HT1080 (cell line): ENCODE measurements around the gene STUB1. TPM values are rescaled to one million over a fixed set of nuclear protein-coding genes. Genes with fewer than 3 reads are reported as not detected.

Experiments used
- DNase-seq: peaks from one replicate; pipeline ENCODE4 v3.0.0-alpha.2; 2015; ENCODE audit warnings: low read depth
- total RNA-seq: library from RNA; depleted of rRNA; stranded (reverse); fragments of >200 nt; shearing (Covaris generic); gene quantifications from 2 replicates; pipeline ENCODE4 v1.2.3, GENCODE V29; 2014

The STUB1 gene
- total RNA-seq, 1 experiment from 2014 or later = 208 TPM

DNA sequence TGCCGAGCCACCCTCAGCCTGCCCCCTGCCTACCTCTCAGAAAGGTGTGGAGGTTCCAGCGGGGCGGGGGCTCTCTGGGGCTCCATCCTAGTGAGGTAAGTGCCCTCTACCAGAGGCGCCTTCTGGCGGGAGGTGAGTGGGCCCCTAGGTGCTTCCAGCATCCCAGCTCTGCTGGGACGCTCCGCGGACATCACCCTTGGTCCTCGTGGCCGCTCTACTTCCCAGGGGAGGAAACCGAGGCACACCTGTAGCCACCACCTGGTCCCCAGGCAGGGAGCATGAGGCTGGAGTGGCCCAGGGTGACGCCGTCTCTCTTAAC lies 37.2 kb upstream of the STUB1 start:
- no peak for DNase-seq

DNA sequence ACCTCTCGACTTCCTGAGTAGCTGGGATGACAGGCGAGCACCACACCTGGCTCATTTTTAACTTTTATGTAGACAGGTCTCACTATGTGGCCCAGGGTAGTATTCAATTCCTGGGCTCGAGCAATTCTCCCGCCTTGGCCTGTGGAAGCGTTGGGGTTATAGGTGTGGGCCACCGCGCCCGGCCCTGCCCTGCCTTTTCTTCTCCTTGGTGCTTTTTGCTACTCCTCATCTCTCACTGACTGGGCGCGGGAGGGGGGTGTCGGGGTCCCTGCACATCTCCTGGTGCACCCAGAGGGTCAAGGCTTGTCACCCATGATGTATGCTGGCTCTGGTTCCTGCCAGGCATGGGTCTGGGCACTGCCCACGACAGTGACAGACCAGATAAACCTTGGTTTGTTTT lies 35.7 kb upstream of the STUB1 start:
- DNase-seq = no peak

DNA sequence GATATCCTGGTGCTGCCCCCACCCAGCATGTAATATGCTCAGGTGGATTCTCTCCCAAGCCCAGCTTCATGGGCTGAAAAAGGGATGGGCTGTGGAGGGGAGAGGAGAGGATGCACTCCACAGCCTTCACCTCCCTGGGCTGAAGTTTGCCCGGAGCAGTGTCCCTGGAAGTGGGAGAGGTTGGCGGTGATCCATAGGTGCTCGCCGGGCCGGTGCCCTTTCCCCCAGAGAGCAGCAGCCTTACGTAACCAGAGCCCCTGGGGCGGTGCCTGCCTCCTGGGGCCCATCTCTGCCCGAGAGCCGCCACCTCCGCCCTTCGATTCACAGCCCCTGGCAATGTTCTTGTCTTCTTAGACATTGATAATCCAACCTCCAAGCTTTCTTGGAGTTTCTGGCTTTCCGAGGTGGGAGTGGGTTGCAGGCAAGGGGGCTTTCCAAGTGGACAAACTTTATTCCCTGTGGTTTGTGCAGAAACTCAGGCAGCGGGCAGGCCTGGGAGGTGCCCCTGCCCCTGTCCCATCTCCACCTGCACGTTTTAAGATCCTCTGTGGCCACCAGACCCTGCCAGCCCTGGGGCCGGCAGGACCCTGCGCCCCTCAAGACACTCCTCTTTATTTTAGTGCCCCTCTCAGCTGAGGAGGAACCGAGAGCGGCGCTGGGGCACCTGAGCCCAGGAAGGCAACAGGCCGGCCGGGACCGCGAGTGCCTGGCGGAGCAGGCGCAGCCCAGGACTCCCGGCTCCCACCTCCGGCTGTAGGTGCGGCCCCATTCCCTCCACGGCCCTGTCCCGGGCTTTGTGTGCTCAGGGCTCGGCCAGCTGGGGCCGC lies 34.1 kb upstream of the STUB1 start:
- DNase-seq = no peak

DNA sequence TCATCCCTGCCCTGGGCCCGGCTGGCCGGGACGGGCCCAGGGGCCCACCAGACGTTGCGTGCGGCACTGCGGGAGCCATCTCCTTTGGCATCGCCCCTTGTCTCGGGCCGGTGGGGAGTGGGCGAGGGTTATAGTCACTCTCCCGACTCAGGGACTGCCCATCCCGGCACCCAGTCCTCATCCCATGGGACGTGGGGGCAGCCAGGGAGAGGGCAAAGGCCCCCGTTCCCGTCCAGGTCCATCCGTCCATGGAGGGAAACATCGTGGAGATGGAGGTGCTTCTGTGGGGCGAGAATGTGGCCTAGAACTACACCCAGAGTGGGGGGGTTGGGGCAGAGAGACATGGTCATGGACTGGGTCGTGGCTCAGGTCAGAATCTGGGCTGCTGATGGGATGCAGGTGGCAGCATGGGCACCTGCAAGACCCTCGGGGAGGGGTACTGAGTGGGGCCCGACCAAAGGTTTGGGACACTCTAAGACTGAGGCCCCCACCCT lies 33.5 kb upstream of the STUB1 start:
- DNase-seq = no peak

DNA sequence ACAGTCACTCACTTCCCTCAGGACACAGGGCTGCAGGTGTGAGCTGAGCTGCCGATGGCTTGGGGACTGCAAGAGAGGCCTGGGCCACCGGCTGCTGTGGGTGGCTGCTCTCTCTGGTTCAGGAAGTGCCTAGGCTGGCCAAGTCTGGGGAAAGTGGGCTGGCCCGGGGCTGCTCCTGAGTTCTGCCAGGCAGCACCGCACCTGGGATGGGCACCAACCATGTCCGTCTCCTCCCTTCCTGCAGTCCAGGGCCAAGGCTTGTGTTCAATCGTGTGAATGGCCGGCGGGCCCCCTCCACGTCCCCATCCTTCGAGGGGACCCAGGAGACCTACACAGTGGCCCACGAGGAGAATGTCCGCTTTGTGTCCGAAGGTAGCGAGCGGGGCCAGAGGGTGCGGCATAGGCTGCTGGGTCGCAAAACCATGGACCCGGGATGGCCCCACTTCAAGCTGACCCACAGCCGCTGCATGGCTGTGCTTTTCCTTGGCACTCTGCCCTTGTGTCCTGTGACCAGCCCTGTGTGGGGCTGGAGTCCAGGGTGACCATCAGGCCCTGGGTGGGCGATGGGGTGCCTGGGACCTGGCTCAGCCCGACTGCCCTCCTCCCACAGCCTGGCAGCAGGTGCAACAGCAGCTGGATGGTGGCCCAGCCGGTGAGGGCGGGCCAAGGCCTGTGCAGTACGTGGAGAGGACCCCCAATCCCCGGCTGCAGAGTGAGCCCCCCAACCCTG lies 32.9 kb upstream of the STUB1 start:
- no peak for DNase-seq

DNA sequence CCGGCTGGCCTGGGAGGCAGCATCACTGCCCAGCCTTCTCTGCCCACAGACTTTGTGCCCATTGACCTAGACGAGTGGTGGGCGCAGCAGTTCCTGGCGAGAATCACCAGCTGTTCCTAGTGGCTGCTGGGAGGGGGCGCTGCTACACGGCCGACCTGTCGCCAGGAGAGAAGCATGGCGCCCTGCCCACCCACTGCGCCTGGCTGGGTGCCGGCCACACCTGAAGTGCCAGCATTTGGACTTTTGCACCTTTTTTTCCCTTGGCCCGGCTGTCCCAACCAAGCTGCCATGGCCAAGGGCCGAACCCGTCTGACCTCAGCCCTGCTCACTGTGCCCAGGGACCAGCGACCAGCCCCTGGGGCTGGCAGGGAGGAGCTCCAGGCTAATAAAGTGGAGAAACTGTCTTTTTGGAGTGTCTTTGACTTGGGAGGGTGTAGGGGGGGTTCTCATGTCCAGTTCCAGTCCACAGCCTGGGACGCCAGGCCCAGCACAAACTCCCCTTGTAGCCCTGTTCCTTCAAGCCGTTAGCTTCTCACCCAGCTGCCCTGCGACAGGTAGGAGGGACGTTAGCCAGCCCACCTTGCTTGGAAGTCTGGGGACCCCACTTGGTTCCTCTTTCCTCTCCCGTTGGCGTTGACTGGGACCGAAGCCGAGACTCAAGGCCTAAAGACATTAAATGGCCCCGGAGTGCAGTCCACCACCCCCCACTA lies 32.0 kb upstream of the STUB1 start:
- peak; percentile 54 for DNase-seq

DNA sequence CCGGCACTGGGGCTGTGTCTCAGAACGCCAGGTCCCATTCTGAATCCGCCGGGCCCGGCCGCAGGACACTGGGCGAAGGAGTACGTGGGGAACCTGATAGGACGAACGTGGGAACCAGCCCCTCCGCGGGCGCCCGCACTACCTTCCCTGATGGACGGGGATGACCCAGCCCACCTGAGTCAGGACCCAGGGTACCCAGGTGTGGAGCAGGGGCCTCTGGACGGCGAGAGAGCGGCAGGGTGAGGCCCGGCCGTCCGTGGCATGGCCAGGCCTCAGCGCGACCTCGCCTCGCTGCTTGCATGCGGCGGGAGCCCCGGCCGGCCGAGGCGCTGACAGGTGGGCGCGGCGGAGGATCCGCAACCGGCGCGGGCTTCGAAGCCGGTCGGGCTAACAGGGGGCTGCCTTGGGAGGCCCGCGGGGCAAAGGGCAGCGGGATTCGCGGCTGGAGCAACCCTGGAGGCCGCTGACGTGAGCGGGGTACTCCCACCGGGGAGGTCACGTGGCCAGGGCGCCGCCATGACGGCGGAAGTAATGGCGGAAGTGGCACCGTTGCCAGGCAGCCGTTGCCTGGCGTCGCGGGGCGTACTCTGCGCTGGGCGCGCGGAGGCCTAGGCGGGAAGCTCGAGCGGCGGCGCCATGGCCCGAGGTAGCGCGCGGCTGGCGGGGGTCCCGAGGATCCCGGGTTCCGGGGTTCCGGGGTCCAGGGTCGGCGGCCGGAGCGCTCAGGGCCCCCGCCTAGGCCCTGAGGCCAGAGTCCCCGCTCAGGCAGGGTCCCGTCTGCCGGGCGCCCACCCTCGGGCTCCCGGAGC lies 31.2 kb upstream of the STUB1 start, which contains the start of gene WDR90:
Gene WDR90 (plus strand): TSS at position 585 of the 809 bp plus-strand sequence. CDS start 52 bp downstream, at position 637.
- DNase-seq = peak; percentile 88

DNA sequence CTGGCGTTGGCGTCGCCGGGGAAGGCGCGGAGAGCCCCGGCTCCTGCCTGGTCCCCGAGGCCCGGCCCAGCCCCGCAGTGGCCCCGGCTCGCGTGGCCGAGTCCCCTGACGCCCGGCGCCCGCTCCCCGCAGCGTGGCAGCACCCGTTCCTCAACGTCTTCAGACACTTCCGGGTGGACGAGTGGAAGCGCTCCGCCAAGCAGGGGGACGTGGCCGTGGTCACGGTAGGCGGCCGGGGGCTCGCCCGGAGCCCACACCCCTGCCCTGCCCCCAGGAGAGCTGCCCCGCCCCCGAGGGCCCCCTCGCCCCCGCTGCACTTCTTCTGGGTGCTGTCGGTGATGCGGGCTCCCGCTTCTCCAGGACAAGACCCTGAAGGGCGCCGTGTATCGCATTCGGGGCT lies 30.6 kb upstream of the STUB1 start:
- DNase-seq = no peak

DNA sequence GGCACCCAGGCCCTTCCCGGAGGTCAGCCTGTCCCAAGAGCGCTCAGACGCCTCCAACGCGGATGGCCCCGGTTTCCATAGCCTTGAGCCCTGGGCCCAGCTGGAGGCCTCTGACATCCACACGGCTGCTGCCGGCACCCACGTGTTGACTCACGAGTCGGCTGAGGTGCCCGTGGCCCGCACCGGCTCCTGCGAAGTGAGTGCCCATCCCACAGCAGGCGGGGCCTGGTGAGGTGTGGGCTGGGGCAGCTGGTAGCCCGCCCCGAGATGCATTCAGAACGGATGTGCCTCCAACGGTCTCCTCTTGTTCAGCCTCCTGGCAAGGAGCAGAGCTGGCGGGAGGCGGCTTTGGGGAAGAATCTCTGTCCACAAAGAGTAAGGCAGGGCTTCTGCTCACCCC lies 28.4 kb upstream of the STUB1 start:
- DNase-seq = no peak

DNA sequence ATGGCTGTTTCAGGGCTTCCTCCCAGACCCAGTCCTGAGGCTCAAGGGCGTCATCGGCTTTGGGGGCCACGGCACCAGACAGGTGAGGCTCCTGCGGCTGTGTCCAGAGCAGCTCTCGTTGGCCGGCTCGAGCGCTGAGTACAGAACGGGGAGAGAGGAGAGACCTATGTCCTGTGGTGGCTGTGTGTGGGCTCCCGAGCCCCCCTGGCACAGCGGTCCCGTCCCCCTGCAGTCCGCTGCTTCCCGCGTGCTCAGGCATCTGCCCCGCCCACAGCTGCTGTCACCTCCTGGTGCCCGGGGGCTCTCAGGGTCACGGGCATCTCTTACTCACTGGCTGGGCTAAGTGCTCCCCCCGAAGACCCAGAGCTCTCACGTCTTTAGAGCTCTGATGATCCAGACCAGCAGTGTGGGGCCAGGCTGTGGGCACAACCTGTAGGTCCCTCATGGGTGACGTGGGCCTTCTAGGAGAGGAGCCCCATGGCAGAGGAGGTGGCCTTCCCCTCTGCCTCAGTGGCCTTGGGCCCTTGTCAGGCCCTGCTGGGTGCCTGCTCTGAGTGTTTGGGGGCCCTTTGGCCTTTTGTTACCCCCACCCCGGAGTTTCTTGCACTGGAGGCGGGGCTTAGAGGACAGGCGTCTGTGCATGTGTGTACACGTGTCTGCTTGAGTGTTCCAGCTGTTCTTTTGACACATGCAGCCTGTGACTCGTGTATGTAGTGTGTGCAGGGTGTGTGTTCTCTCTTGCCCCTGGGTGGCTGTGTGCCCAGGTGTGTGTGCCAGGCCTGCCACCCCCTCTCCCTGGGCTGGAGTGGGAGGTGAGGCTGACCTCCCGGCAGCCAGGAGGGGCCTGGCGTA lies 27.5 kb upstream of the STUB1 start:
- DNase-seq = no peak

DNA sequence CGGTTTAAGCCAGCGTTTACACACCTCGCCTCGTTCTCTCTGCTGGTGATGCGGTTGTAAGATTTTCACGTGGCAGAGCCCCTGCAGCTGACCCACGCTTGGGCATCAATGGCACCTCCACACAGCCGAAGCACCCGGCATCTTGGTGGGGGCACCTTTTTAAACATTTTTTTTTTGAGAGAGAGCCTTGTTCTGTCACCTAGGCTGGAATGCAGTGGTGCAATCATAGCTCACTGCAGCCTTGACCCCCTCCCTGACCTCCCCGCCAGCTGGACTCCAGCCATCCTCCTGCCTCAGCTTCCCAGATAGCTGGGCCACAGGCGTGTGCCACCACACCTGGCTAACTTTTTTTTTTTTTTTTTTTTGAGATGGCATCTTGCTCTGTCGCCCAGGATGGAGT lies 26.2 kb upstream of the STUB1 start:
- no peak for DNase-seq

DNA sequence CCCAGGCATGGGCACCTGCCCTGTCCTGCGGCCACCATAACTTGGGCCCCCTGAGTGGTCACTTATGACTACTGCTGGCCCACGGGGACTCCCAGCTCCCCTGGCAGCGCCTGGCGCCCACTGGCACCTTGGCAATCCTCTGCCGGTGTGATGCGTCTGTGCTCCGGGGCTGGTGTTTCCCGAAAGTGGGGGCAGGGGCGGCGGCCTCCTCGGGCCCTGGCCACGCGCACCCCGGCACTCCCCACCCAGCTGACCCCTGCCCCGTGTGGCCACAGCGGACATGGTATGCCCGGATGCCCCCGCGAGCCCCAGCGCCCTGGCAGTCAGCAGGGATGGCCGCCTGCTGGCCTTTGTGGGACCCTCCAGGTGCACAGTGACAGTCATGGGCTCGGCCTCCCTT lies 22.7 kb upstream of the STUB1 start:
- DNase-seq = no peak

DNA sequence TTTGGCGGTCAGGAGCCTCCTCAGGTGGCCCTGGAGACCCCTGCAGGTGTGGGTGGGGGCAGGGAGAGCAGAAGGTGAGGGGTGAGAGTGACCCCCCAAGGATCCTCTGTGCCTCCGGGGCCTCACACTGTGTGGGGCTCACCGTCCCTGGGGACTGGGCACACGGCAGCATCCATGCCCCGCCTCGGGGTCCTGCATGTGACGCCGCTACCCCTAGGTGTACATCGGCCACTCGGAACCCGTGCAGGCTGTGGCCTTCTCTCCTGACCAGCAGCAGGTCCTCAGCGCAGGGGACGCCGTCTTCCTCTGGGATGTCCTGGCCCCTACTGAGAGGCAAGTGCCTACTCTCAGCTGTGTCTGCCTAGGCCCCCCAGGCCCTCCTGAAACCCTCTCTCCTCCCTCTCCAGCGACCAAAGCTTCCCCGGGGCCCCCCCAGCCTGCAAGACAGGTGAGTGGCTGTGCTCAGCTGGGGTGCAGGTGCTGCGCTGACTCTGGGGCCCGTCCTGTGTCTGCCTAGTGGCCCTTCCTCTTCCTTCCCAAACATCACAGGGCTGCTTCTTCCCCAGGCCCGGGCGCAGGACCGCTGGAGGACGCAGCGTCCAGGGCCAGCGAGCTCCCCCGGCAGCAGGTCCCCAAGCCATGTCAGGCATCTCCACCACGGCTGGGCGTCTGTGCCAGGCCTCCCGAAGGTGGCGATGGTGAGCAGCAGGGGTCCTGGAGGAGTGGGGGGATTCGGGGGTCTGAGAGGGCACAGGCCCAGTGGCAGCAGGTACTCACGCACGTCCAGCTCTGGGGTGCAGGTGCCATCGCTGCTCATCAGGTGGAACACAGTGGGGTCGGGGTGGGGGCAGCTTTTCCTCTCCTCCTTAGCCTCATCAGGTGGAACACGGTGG lies 21.3 kb upstream of the STUB1 start:
- DNase-seq = no peak

DNA sequence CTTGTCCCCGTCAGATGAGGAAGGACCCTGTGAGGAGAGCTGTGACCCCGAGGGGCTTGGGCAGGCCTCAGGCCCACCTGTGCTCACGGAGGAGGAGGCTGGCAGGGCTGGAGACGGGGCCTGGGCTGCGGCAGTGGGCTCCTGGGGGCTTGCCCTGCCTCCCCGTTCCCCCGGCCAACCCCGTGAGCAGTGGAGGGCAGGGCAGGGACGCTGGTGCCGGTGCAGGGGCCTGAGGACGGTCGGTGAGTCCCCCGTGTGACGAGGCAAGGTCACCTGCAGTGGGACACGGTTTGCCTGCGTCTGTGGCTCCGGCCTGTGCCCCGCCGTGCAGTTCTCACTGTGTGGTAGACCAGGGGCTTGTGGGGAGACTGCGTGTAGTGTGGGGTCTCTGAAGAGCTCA lies 20.6 kb upstream of the STUB1 start:
- DNase-seq = no peak

DNA sequence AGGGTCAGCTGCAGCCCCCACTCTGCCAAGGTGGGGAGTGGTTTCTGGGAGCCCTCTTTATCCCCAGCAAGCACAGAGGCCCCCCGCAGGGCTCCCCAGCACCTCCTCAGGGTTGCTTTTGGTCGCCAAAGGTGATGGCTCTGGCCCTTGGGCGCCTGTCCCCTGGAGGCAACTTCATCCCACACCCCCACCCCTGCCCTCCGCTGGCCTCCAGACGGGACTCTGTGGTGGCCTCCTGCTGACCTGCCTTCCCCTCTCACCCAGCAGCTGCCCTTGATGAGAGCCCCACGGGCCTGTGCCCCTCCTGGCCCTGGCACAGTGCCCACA lies 20.1 kb upstream of the STUB1 start:
- DNase-seq = no peak

DNA sequence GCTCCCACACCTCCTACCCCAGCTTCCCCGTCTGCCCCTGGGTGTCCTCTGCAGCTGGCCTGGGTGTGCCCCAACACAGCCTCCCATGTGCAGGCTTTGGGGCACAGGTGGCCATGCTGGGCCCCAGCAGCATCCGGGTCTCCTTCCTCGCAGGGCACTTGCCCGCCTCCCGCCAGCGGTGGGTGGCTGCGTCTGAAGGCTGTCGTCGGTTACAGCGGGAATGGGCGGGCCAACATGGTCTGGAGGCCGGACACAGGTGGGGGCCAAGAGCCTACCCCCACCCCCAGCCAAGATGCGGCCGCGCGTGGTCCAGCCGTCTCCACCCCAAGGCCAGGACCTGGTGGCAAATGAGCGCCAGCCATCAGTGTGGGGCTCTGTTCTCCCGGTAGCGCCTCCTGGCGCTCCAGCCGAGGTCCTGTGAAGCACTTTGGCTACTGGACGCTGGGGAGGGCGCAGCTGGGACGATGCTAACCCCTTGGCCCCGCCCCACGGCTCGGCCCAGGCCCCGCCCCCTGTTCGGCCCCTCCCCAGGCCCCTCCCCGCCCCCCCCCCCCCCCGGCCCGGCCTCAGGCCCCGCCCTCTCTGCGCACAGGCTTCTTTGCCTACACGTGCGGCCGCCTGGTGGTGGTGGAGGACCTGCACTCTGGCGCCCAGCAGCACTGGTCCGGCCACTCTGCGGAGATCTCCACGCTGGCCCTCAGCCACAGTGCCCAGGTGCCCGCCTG lies 19.6 kb upstream of the STUB1 start:
- DNase-seq = no peak

DNA sequence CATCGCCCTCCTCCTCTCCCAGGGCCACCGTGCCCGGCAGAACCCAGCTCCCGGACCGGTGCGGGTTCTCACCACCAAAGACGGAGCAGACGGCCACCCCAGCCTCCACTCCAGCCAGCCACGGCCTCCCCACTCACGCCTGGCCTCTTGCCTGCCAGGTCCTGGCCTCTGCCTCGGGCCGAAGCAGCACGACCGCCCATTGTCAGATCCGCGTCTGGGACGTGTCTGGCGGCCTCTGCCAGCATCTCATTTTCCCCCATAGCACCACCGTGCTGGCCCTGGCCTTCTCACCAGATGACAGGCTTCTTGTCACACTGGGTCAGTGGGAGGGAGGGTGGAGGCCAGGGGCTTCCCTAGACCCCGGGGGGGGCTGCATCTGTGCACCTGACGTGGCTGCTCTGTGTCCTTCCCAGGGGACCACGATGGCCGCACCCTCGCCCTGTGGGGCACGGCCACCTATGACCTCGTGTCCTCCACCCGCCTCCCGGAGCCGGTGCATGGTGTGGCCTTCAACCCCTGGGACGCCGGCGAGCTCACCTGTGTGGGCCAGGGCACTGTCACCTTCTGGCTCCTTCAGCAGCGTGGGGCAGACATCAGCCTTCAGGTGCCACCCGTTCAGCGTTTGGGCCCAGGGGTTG lies 18.9 kb upstream of the STUB1 start:
- no peak for DNase-seq

DNA sequence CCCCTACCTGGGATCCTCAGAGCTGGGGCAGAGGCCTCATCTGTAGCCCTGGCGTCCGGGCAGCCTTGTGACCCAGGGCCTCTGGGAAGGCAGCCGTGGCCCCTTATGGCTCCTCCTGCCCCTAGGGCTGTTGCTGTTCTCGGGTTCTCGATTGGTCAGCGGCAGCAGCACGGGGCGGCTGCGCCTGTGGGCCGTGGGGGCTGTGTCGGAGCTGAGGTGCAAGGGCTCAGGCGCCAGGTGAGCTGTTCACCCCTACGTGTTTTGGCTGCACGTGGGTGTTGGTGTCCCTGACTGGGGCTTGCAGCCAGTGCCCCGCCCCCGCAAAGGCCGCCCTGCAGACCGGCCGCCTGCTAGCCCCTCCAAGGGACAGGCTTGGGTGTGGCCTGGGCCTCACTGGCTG lies 18.1 kb upstream of the STUB1 start:
- DNase-seq = no peak
